Transverse colon (tissue), 3 donors: ENCODE data around the gene C11orf21.

ENCODE experiments used
- EP300 ChIP-seq: sonication (generic); formaldehyde crosslinking; IDR thresholded peaks from one replicate; pipeline ENCODE4 v1.6.1; 2017; ENCODE audit warnings: antibody characterized with exemption, low read depth
- TF ChIP-seq, protein P1 (sequence below), 5 experiments: fragments of 200-600 bp in 3 of 5; fragments of 450-650 bp in 2 of 5; sonication (generic) in 3 of 5; IDR thresholded peaks; 1 replicate in 2 of 5; 2 replicates in 3 of 5; pipeline ENCODE4 v1.5.1; 2016 to 2017; ENCODE audit warnings: antibody characterized with exemption in 5 of 5, inconsistent platforms in 3 of 5, mild to moderate bottlenecking in 2 of 5, moderate library complexity in 1 of 5

DNA sequence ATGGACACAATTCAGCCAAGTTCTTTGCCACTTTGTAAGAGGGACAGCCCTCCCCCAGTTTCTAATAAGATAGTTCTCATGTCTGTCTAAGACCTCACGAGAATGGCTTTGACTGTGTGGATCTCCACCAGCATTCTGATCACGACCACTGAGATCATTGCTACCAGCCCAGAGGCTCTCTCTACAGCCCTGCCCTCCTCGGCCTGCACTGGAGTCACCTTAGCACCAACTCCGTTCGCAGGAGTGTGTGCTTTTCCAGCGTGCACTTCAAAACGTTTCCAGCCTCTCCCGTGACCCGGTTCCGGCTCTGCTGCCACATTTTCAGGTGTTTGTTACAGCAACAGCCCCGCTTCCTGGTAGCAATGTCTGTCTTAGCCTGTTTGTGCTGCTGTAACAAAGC, 26.3 kb upstream of the C11orf21 start:
- TF ChIP-seq, protein P1, sequence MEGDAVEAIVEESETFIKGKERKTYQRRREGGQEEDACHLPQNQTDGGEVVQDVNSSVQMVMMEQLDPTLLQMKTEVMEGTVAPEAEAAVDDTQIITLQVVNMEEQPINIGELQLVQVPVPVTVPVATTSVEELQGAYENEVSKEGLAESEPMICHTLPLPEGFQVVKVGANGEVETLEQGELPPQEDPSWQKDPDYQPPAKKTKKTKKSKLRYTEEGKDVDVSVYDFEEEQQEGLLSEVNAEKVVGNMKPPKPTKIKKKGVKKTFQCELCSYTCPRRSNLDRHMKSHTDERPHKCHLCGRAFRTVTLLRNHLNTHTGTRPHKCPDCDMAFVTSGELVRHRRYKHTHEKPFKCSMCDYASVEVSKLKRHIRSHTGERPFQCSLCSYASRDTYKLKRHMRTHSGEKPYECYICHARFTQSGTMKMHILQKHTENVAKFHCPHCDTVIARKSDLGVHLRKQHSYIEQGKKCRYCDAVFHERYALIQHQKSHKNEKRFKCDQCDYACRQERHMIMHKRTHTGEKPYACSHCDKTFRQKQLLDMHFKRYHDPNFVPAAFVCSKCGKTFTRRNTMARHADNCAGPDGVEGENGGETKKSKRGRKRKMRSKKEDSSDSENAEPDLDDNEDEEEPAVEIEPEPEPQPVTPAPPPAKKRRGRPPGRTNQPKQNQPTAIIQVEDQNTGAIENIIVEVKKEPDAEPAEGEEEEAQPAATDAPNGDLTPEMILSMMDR (IDR thresholded peaks at IDR 0.05): no peak
- TF ChIP-seq EP300: no peak
